Neural progenitor cell (in vitro differentiated cells): ENCODE data around the gene LRCOL1. TPM values are rescaled to one million over a fixed set of nuclear protein-coding genes. Genes with fewer than 3 reads are reported as not detected.

ENCODE experiments used
- DNase-seq: peaks from one replicate; pipeline ENCODE4 v3.0.0-alpha.2; 2016; ENCODE audit warnings: low spot score
- H2AFZ ChIP-seq: fragments of 200-600 bp; sonication (generic); replicated peaks from 2 replicates; pipeline ENCODE4 v1.6.1; 2016; ENCODE audit warnings: antibody characterized with exemption
- H3F3A ChIP-seq: fragments of 200-600 bp; sonication (generic); 2 replicates; pipeline ENCODE4 v1.6.1; 2016; ENCODE audit warnings: antibody characterized with exemption, low read depth
- H3K27ac ChIP-seq: fragments of 200-600 bp; sonication (generic); 2 replicates; pipeline ENCODE4 v1.5.1; 2016; ENCODE audit warnings: mild to moderate bottlenecking
- H3K27me3 ChIP-seq: fragments of 200-600 bp; sonication (generic); 2 replicates; pipeline ENCODE4 v1.6.1; 2016; ENCODE audit warnings: mild to moderate bottlenecking, moderate library complexity
- H3K36me3 ChIP-seq: fragments of 200-600 bp; sonication (generic); 2 replicates; pipeline ENCODE4 v1.5.1; 2016
- H3K4me1 ChIP-seq: fragments of 200-600 bp; sonication (generic); 2 replicates; pipeline ENCODE4 v1.6.1; 2016; ENCODE audit warnings: mixed run types
- H3K4me2 ChIP-seq: fragments of 200-600 bp; sonication (generic); 2 replicates; pipeline ENCODE4 v1.6.1; 2016
- H3K4me3 ChIP-seq: fragments of 200-600 bp; sonication (generic); 2 replicates; pipeline ENCODE4 v1.5.1; 2016
- H3K79me2 ChIP-seq: fragments of 200-600 bp; sonication (generic); 2 replicates; pipeline ENCODE4 v1.6.1; 2016; ENCODE audit warnings: low read depth
- H3K9ac ChIP-seq: fragments of 200-600 bp; sonication (generic); 2 replicates; pipeline ENCODE4 v1.6.1; 2016
- H3K9me3 ChIP-seq: fragments of 200-600 bp; sonication (generic); 2 replicates; pipeline ENCODE4 v1.5.1; 2016; ENCODE audit warnings: low read depth
- H4K20me1 ChIP-seq: fragments of 200-600 bp; sonication (generic); 2 replicates; pipeline ENCODE4 v1.6.1; 2016; ENCODE audit warnings: low read depth
- H3K27ac Mint-ChIP-seq: 3 replicates; pipeline ENCODE4 v1.8.0; 2021; ENCODE audit warnings: mixed read lengths
- H3K27me3 Mint-ChIP-seq: 2 replicates; pipeline ENCODE4 v1.8.0; 2022; ENCODE audit warnings: low read depth, mild to moderate bottlenecking, inconsistent platforms, moderate library complexity, mixed read lengths; ENCODE audit not compliant: insufficient read depth
- H3K36me3 Mint-ChIP-seq: 3 replicates; pipeline ENCODE4 v1.8.0; 2021; ENCODE audit warnings: mixed read lengths
- H3K4me1 Mint-ChIP-seq: 3 replicates; pipeline ENCODE4 v1.8.0; 2021; ENCODE audit warnings: mixed read lengths
- H3K4me3 Mint-ChIP-seq: 3 replicates; pipeline ENCODE4 v1.8.0; 2021; ENCODE audit warnings: mild to moderate bottlenecking, moderate library complexity, mixed read lengths
- H3K9me3 Mint-ChIP-seq: 3 replicates; pipeline ENCODE4 v1.8.0; 2020; ENCODE audit warnings: mixed read lengths
- CTCF ChIP-seq: fragments of 200-600 bp; sonication (generic); IDR thresholded peaks from 2 replicates; pipeline ENCODE4 v1.5.1; 2017; ENCODE audit warnings: antibody characterized with exemption, mild to moderate bottlenecking
- EZH2 ChIP-seq: fragments of 200-600 bp; sonication (generic); IDR thresholded peaks from 2 replicates; pipeline ENCODE4 v1.6.1; 2017; ENCODE audit warnings: antibody characterized with exemption, mild to moderate bottlenecking, moderate library complexity
- EZH2phosphoT487 ChIP-seq: fragments of 200-600 bp; sonication (generic); IDR thresholded peaks from 2 replicates; pipeline ENCODE4 v1.6.1; 2017; ENCODE audit warnings: antibody characterized with exemption
- total RNA-seq: library from RNA; depleted of rRNA; stranded (reverse); fragments of >200 nt; gene quantifications from 2 replicates; pipeline ENCODE4 v1.2.3, GENCODE V29; 2015; ENCODE audit warnings: low replicate concordance

The LRCOL1 gene
- total RNA-seq, 1 donor from 2014 or later = not detected

GRCh38 chr12:132638541-132639408 lies 28.4 kb upstream of the LRCOL1 start:
- Mint-ChIP-seq H3K4me3 (no peak overlapping the region), H3K4me1 (peaks cover 3% of the 10 kb centered on the region), H3K9me3 (no peaks in the 10 kb centered on the region), H3K27me3 (peaks cover 8% of the 10 kb centered on the region), H3K27ac (no peak overlapping the region), H3K36me3 (peaks cover 50% of the 10 kb centered on the region)
- H3K9ac ChIP-seq = no peak overlapping the region
- no peaks in the 10 kb centered on the region for H3K36me3 ChIP-seq
- TF ChIP-seq EZH2 (no peak), EZH2phosphoT487 (no peak), CTCF (peak; percentile 73)
- no peak overlapping the region for H2AFZ ChIP-seq
- DNase-seq = peak; percentile 46
- peaks cover 17% of the 10 kb centered on the region for H4K20me1 ChIP-seq
- no peak overlapping the region for H3K4me3 ChIP-seq
- H3K79me2 ChIP-seq = no peaks in the 10 kb centered on the region
- H3F3A ChIP-seq = peaks cover 14% of the 10 kb centered on the region
- no peaks in the 10 kb centered on the region for H3K27me3 ChIP-seq
- no peaks in the 10 kb centered on the region for H3K4me1 ChIP-seq
- no peak overlapping the region for H3K4me2 ChIP-seq
- no peak overlapping the region for H3K27ac ChIP-seq
- no peaks in the 10 kb centered on the region for H3K9me3 ChIP-seq

- no peak for TF ChIP-seq CTCF
- H3K27me3 ChIP-seq = no peaks in the 10 kb centered on the region
- no peak overlapping the region for H3K4me3 ChIP-seq
- DNase-seq = no peak
- H3F3A ChIP-seq = peaks cover 14% of the 10 kb centered on the region
- H4K20me1 ChIP-seq = peaks cover 17% of the 10 kb centered on the region
- H3K36me3 Mint-ChIP-seq = peaks cover 48% of the 10 kb centered on the region
- H3K27ac ChIP-seq = no peak overlapping the region
- H3K4me3 Mint-ChIP-seq = no peak overlapping the region
- no peak overlapping the region for H3K27ac Mint-ChIP-seq
- H3K9ac ChIP-seq = no peak overlapping the region
- H3K79me2 ChIP-seq = no peaks in the 10 kb centered on the region
- no peaks in the 10 kb centered on the region for H3K9me3 ChIP-seq
- peaks cover 3% of the 10 kb centered on the region for H3K4me1 Mint-ChIP-seq
- H3K9me3 Mint-ChIP-seq = no peaks in the 10 kb centered on the region
- no peak overlapping the region for H2AFZ ChIP-seq
- H3K4me2 ChIP-seq = no peak overlapping the region
- peaks cover 10% of the 10 kb centered on the region for H3K27me3 Mint-ChIP-seq
- H3K36me3 ChIP-seq = no peaks in the 10 kb centered on the region
- no peaks in the 10 kb centered on the region for H3K4me1 ChIP-seq
These were observed 27.4 kb upstream of the LRCOL1 start for GRCh38 chr12:132637811-132638210.

- Histone ChIP-seq H3F3A (peaks cover 14% of the 10 kb centered on the region), H3K4me3 (no peak overlapping the region), H4K20me1 (peaks cover 11% of the 10 kb centered on the region), H3K4me2 (no peak overlapping the region), H3K36me3 (no peaks in the 10 kb centered on the region), H3K4me1 (no peaks in the 10 kb centered on the region), H2AFZ (no peak overlapping the region), H3K9ac (no peak overlapping the region), H3K27me3 (no peaks in the 10 kb centered on the region), H3K27ac (no peak overlapping the region), H3K79me2 (no peaks in the 10 kb centered on the region), H3K9me3 (no peaks in the 10 kb centered on the region)
- peaks cover 6% of the 10 kb centered on the region for H3K27me3 Mint-ChIP-seq
- H3K4me3 Mint-ChIP-seq = peak overlapping the region; percentile 62
- H3K9me3 Mint-ChIP-seq = no peaks in the 10 kb centered on the region
- TF ChIP-seq EZH2 (no peak), CTCF (no peak), EZH2phosphoT487 (no peak)
- peaks cover 3% of the 10 kb centered on the region for H3K4me1 Mint-ChIP-seq
- H3K27ac Mint-ChIP-seq = no peak overlapping the region
- no peak for DNase-seq
- H3K36me3 Mint-ChIP-seq = peaks cover 60% of the 10 kb centered on the region
These were observed 24.9 kb upstream of the LRCOL1 start for GRCh38 chr12:132635076-132635955.
